ENCODE data around the gene COL11A1. TPM values are rescaled to one million over a fixed set of nuclear protein-coding genes. Genes with fewer than 3 reads are reported as not detected.
"Not testable (repeated sequence)": the region's sequence is repeated elsewhere in the genome, so short reads cannot be mapped to it uniquely, and the experiment has no call there.

Gene COL11A1
- total RNA-seq, 1 donor from 2014 or later: 0.76 TPM

- no peak for TF ChIP-seq CTCF (IDR thresholded peaks at IDR 0.05; ENCODE audit: partially characterized antibody, unreplicated experiment)
- H3K36me3 Mint-ChIP-seq (ENCODE audit: unreplicated experiment): peaks cover 4% of the 10 kb centered on the region
- no peak overlapping the region for H3K27ac Mint-ChIP-seq (ENCODE audit: unreplicated experiment)
- H3K4me1 Mint-ChIP-seq (ENCODE audit: low read depth, unreplicated experiment): no peaks in the 10 kb centered on the region
- peaks cover 2% of the 10 kb centered on the region for H3K9me3 Mint-ChIP-seq (ENCODE audit: unreplicated experiment)
- DNase-seq: no peak
- no peak overlapping the region for H3K4me3 Mint-ChIP-seq (ENCODE audit: unreplicated experiment)
- H3K27me3 Mint-ChIP-seq (ENCODE audit: unreplicated experiment): no peaks in the 10 kb centered on the region
These were observed 273.5 kb downstream of the COL11A1 start for GRCh38 chr1:102834688-102835320.

- no peaks in the 10 kb centered on the region for H3K27me3 Mint-ChIP-seq (ENCODE audit: unreplicated experiment)
- H3K4me3 Mint-ChIP-seq (ENCODE audit: unreplicated experiment): no peak overlapping the region
- no peak for TF ChIP-seq CTCF (IDR thresholded peaks at IDR 0.05; ENCODE audit: partially characterized antibody, unreplicated experiment)
- H3K27ac Mint-ChIP-seq (ENCODE audit: unreplicated experiment): no peak overlapping the region
- H3K4me1 Mint-ChIP-seq (ENCODE audit: low read depth, unreplicated experiment): no peaks in the 10 kb centered on the region
- H3K9me3 Mint-ChIP-seq (ENCODE audit: unreplicated experiment): no peaks in the 10 kb centered on the region
- DNase-seq: no peak
- peaks cover 4% of the 10 kb centered on the region for H3K36me3 Mint-ChIP-seq (ENCODE audit: unreplicated experiment)
These were observed 275.2 kb downstream of the COL11A1 start for GRCh38 chr1:102833151-102833550.

GRCh38 chr1:102826706-102827105 is 281.6 kb downstream of the COL11A1 start:
- H3K27ac Mint-ChIP-seq (ENCODE audit: unreplicated experiment); DNase-seq; H3K36me3 Mint-ChIP-seq (ENCODE audit: unreplicated experiment); H3K9me3 Mint-ChIP-seq (ENCODE audit: unreplicated experiment); H3K27me3 Mint-ChIP-seq (ENCODE audit: unreplicated experiment); H3K4me3 Mint-ChIP-seq (ENCODE audit: unreplicated experiment); H3K4me1 Mint-ChIP-seq (ENCODE audit: low read depth, unreplicated experiment): not testable (repeated sequence)
